Neural progenitor cell (in vitro differentiated cells): ENCODE data around the gene ATP13A4. TPM values are rescaled to one million over a fixed set of nuclear protein-coding genes. Genes with fewer than 3 reads are reported as not detected.

Source experiments
- DNase-seq: peaks from one replicate; pipeline ENCODE4 v3.0.0-alpha.2; 2016; ENCODE audit warnings: low spot score
- H2AFZ ChIP-seq: fragments of 200-600 bp; sonication (generic); replicated peaks from 2 replicates; pipeline ENCODE4 v1.6.1; 2016; ENCODE audit warnings: antibody characterized with exemption
- H3F3A ChIP-seq: fragments of 200-600 bp; sonication (generic); 2 replicates; pipeline ENCODE4 v1.6.1; 2016; ENCODE audit warnings: antibody characterized with exemption, low read depth
- H3K27ac ChIP-seq: fragments of 200-600 bp; sonication (generic); 2 replicates; pipeline ENCODE4 v1.5.1; 2016; ENCODE audit warnings: mild to moderate bottlenecking
- H3K27me3 ChIP-seq: fragments of 200-600 bp; sonication (generic); 2 replicates; pipeline ENCODE4 v1.6.1; 2016; ENCODE audit warnings: mild to moderate bottlenecking, moderate library complexity
- H3K36me3 ChIP-seq: fragments of 200-600 bp; sonication (generic); 2 replicates; pipeline ENCODE4 v1.5.1; 2016
- H3K4me1 ChIP-seq: fragments of 200-600 bp; sonication (generic); 2 replicates; pipeline ENCODE4 v1.6.1; 2016; ENCODE audit warnings: mixed run types
- H3K4me2 ChIP-seq: fragments of 200-600 bp; sonication (generic); 2 replicates; pipeline ENCODE4 v1.6.1; 2016
- H3K4me3 ChIP-seq: fragments of 200-600 bp; sonication (generic); 2 replicates; pipeline ENCODE4 v1.5.1; 2016
- H3K79me2 ChIP-seq: fragments of 200-600 bp; sonication (generic); 2 replicates; pipeline ENCODE4 v1.6.1; 2016; ENCODE audit warnings: low read depth
- H3K9ac ChIP-seq: fragments of 200-600 bp; sonication (generic); 2 replicates; pipeline ENCODE4 v1.6.1; 2016
- H3K9me3 ChIP-seq: fragments of 200-600 bp; sonication (generic); 2 replicates; pipeline ENCODE4 v1.5.1; 2016; ENCODE audit warnings: low read depth
- H4K20me1 ChIP-seq: fragments of 200-600 bp; sonication (generic); 2 replicates; pipeline ENCODE4 v1.6.1; 2016; ENCODE audit warnings: low read depth
- H3K27ac Mint-ChIP-seq: 3 replicates; pipeline ENCODE4 v1.8.0; 2021; ENCODE audit warnings: mixed read lengths
- H3K27me3 Mint-ChIP-seq: 2 replicates; pipeline ENCODE4 v1.8.0; 2022; ENCODE audit warnings: low read depth, mild to moderate bottlenecking, inconsistent platforms, moderate library complexity, mixed read lengths; ENCODE audit not compliant: insufficient read depth
- H3K36me3 Mint-ChIP-seq: 3 replicates; pipeline ENCODE4 v1.8.0; 2021; ENCODE audit warnings: mixed read lengths
- H3K4me1 Mint-ChIP-seq: 3 replicates; pipeline ENCODE4 v1.8.0; 2021; ENCODE audit warnings: mixed read lengths
- H3K4me3 Mint-ChIP-seq: 3 replicates; pipeline ENCODE4 v1.8.0; 2021; ENCODE audit warnings: mild to moderate bottlenecking, moderate library complexity, mixed read lengths
- H3K9me3 Mint-ChIP-seq: 3 replicates; pipeline ENCODE4 v1.8.0; 2020; ENCODE audit warnings: mixed read lengths
- EZH2 ChIP-seq: fragments of 200-600 bp; sonication (generic); IDR thresholded peaks from 2 replicates; pipeline ENCODE4 v1.6.1; 2017; ENCODE audit warnings: antibody characterized with exemption, mild to moderate bottlenecking, moderate library complexity
- EZH2phosphoT487 ChIP-seq: fragments of 200-600 bp; sonication (generic); IDR thresholded peaks from 2 replicates; pipeline ENCODE4 v1.6.1; 2017; ENCODE audit warnings: antibody characterized with exemption
- total RNA-seq: library from RNA; depleted of rRNA; stranded (reverse); fragments of >200 nt; gene quantifications from 2 replicates; pipeline ENCODE4 v1.2.3, GENCODE V29; 2015; ENCODE audit warnings: low replicate concordance
- TF ChIP-seq, protein P1 (sequence below): fragments of 200-600 bp; sonication (generic); IDR thresholded peaks from 2 replicates; pipeline ENCODE4 v1.5.1; 2017; ENCODE audit warnings: antibody characterized with exemption, mild to moderate bottlenecking

ATP13A4 gene, protein sequence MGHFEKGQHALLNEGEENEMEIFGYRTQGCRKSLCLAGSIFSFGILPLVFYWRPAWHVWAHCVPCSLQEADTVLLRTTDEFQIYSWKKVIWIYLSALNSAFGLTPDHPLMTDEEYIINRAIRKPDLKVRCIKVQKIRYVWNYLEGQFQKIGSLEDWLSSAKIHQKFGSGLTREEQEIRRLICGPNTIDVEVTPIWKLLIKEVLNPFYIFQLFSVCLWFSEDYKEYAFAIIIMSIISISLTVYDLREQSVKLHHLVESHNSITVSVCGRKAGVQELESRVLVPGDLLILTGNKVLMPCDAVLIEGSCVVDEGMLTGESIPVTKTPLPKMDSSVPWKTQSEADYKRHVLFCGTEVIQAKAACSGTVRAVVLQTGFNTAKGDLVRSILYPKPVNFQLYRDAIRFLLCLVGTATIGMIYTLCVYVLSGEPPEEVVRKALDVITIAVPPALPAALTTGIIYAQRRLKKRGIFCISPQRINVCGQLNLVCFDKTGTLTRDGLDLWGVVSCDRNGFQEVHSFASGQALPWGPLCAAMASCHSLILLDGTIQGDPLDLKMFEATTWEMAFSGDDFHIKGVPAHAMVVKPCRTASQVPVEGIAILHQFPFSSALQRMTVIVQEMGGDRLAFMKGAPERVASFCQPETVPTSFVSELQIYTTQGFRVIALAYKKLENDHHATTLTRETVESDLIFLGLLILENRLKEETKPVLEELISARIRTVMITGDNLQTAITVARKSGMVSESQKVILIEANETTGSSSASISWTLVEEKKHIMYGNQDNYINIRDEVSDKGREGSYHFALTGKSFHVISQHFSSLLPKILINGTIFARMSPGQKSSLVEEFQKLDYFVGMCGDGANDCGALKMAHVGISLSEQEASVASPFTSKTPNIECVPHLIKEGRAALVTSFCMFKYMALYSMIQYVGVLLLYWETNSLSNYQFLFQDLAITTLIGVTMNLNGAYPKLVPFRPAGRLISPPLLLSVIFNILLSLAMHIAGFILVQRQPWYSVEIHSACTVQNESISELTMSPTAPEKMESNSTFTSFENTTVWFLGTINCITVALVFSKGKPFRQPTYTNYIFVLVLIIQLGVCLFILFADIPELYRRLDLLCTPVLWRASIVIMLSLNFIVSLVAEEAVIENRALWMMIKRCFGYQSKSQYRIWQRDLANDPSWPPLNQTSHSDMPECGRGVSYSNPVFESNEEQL
- total RNA-seq, result 0.32 and 0.40 TPM in 2 replicates

DNA sequence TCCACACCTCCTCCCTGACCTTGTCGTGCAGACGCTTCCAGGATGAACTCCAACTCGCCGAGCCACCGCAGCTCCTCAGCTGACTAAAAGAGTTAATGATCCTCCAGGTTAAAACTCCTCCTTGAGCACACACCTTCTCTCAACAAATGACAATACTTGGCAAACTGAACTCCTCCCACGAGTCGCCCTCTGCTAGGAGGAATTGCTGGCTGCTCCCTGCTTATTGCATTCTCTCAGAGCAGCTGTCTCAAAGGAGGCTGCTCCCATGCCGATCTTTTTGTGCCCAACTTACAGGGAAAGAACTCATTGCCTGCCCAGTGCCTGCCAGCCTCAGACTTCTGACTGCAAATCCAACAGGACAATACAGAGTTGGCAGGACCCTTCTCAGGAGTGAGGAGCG lies at the start of gene ATP13A4:
Gene ATP13A4 (minus strand): TSS at position 85 of the 400 bp plus-strand sequence. CDS start 96 bp downstream, outside the sequence.
- no peaks in the 10 kb centered on the region for H4K20me1 ChIP-seq
- no peak within 1 kb of the TSS for H3K4me2 ChIP-seq
- no peak within 1 kb of the TSS for H3K9ac ChIP-seq
- Mint-ChIP-seq H3K4me3 (no peak within 1 kb of the TSS), H3K36me3 (no peaks in the 10 kb centered on the region), H3K27ac (no peak within 1 kb of the TSS), H3K27me3 (peaks cover 2% of the 10 kb centered on the region), H3K9me3 (no peaks in the 10 kb centered on the region), H3K4me1 (peaks cover 17% of the 10 kb centered on the region)
- H3K27ac ChIP-seq, result no peak within 1 kb of the TSS
- H3K9me3 ChIP-seq, result no peaks in the 10 kb centered on the region
- peak within 1 kb of the TSS; percentile 86 for H2AFZ ChIP-seq
- H3K4me1 ChIP-seq, result peaks cover 14% of the 10 kb centered on the region
- no peak within 1 kb of the TSS for H3K4me3 ChIP-seq
- H3K79me2 ChIP-seq, result no peaks in the 10 kb centered on the region
- H3F3A ChIP-seq, result no peaks in the 10 kb centered on the region
- H3K36me3 ChIP-seq, result no peaks in the 10 kb centered on the region
- DNase-seq, result peak; percentile 29
- no peak for TF ChIP-seq EZH2phosphoT487
- no peak for TF ChIP-seq EZH2
- TF ChIP-seq, protein P1, sequence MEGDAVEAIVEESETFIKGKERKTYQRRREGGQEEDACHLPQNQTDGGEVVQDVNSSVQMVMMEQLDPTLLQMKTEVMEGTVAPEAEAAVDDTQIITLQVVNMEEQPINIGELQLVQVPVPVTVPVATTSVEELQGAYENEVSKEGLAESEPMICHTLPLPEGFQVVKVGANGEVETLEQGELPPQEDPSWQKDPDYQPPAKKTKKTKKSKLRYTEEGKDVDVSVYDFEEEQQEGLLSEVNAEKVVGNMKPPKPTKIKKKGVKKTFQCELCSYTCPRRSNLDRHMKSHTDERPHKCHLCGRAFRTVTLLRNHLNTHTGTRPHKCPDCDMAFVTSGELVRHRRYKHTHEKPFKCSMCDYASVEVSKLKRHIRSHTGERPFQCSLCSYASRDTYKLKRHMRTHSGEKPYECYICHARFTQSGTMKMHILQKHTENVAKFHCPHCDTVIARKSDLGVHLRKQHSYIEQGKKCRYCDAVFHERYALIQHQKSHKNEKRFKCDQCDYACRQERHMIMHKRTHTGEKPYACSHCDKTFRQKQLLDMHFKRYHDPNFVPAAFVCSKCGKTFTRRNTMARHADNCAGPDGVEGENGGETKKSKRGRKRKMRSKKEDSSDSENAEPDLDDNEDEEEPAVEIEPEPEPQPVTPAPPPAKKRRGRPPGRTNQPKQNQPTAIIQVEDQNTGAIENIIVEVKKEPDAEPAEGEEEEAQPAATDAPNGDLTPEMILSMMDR, result no peak
- H3K27me3 ChIP-seq, result no peaks in the 10 kb centered on the region

DNA sequence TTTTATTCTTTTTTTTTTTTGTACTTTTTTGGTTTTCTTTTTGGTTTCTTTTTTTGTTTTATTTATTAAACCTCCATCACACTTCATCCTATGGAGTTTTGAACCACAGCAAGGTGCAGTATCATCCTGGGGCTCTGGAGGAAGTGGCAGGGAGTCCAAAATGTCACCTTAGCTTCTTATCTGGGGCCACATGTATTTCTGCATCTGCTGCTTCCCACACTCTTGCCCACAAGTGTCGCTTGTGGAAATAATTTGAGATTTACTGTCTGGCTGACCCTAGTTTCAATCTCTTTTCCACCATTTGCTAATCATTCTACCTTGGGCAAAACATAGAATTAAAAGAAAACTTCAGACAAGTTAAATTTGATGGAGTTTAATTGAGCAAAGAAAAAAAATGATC lies 44.7 kb upstream of the ATP13A4 start:
- Mint-ChIP-seq H3K9me3 (no peaks in the 10 kb centered on the region), H3K27ac (no peak overlapping the region), H3K36me3 (peaks cover 25% of the 10 kb centered on the region), H3K4me3 (no peak overlapping the region), H3K4me1 (peaks cover 11% of the 10 kb centered on the region), H3K27me3 (no peaks in the 10 kb centered on the region)
- Histone ChIP-seq H3K9me3 (no peaks in the 10 kb centered on the region), H3K27me3 (no peaks in the 10 kb centered on the region), H3K4me3 (no peak overlapping the region), H3K4me2 (no peak overlapping the region), H3K9ac (no peak overlapping the region), H3K36me3 (no peaks in the 10 kb centered on the region), H3F3A (no peaks in the 10 kb centered on the region), H3K79me2 (peaks cover 99% of the 10 kb centered on the region), H3K27ac (no peak overlapping the region), H4K20me1 (peaks cover 15% of the 10 kb centered on the region), H2AFZ (no peak overlapping the region), H3K4me1 (peaks cover 6% of the 10 kb centered on the region)
- TF ChIP-seq, protein P1, result no peak
- no peak for TF ChIP-seq EZH2
- TF ChIP-seq EZH2phosphoT487, result no peak
- no peak for DNase-seq

DNA sequence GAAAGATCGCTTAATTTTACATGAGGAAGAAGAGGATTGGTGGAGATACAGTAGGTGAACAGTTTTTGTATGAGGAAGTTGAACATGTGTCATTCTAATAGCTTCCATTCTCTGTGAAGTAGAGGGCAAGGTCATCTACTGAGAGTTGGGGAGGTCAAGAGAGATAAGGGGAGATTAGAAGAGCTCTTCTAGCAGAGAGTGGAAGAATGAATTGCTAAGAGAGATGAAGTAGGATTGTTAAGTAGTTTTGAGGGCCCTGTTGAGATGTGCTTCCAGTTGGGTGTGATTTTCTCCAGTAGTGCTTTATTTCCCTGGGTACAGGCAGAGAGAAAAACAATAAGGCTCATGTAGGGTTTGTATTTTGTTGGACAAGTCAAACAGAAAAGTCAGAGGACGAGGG lies 43.5 kb upstream of the ATP13A4 start:
- Mint-ChIP-seq H3K9me3 (no peaks in the 10 kb centered on the region), H3K4me1 (peaks cover 18% of the 10 kb centered on the region), H3K27ac (no peak overlapping the region), H3K27me3 (no peaks in the 10 kb centered on the region), H3K36me3 (peaks cover 24% of the 10 kb centered on the region), H3K4me3 (no peak overlapping the region)
- Histone ChIP-seq H4K20me1 (peaks cover 15% of the 10 kb centered on the region), H3K4me2 (no peak overlapping the region), H3K27me3 (no peaks in the 10 kb centered on the region), H3K9ac (no peak overlapping the region), H3K4me3 (no peak overlapping the region), H3K27ac (no peak overlapping the region), H2AFZ (no peak overlapping the region), H3K4me1 (peaks cover 6% of the 10 kb centered on the region), H3K79me2 (peaks cover 99% of the 10 kb centered on the region), H3F3A (peaks cover 2% of the 10 kb centered on the region), H3K36me3 (no peaks in the 10 kb centered on the region), H3K9me3 (no peaks in the 10 kb centered on the region)
- DNase-seq, result no peak
- TF ChIP-seq EZH2, result no peak
- TF ChIP-seq, protein P1, result no peak
- no peak for TF ChIP-seq EZH2phosphoT487
